Osteoblast (primary cell): ENCODE measurements around the gene ARHGAP45. TPM values are rescaled to one million over a fixed set of nuclear protein-coding genes. Genes with fewer than 3 reads are reported as not detected.
A peak's percentile ranks its signal among the peaks of the same experiment; 100 is the strongest.
"Not testable (repeated sequence)": the region's sequence is repeated elsewhere in the genome, so short reads cannot be mapped to it uniquely, and the experiment has no call there.

Source experiments
- DNase-seq: peaks from one replicate; pipeline ENCODE4 v3.0.0; 2011; ENCODE audit warnings: low spot score, mixed read lengths; ENCODE audit not compliant: insufficient read length; ENCODE audit errors: missing footprints
- H2AFZ ChIP-seq: 2 replicates; pipeline ENCODE4 v1.6.0; 2011; ENCODE audit warnings: mild to moderate bottlenecking, low read length
- H3K27ac ChIP-seq: 2 replicates; pipeline ENCODE4 v1.5.1; 2011; ENCODE audit warnings: mild to moderate bottlenecking, low read depth, low read length, moderate library complexity
- H3K27me3 ChIP-seq: 2 replicates; pipeline ENCODE4 v1.6.0; 2012; ENCODE audit warnings: mild to moderate bottlenecking, control low read depth, inconsistent platforms, low read length, moderate library complexity; ENCODE audit not compliant: insufficient read depth
- H3K36me3 ChIP-seq: 2 replicates; pipeline ENCODE4 v1.5.1; 2011; ENCODE audit warnings: mild to moderate bottlenecking, low read length, control low read depth, moderate library complexity; ENCODE audit not compliant: insufficient read depth
- H3K4me1 ChIP-seq: 2 replicates; pipeline ENCODE4 v1.5.1; 2011; ENCODE audit warnings: mild to moderate bottlenecking, low read length, control low read depth, moderate library complexity; ENCODE audit not compliant: insufficient read depth
- H3K4me2 ChIP-seq: 2 replicates; pipeline ENCODE4 v1.6.0; 2011; ENCODE audit warnings: mild to moderate bottlenecking, low read length; ENCODE audit not compliant: insufficient read depth
- H3K4me3 ChIP-seq: fragments of 200-600 bp; sonication (generic); 3 replicates; pipeline ENCODE4 v1.5.1; 2012; ENCODE audit warnings: mild to moderate bottlenecking, low read length, inconsistent platforms; ENCODE audit not compliant: insufficient read depth
- H3K79me2 ChIP-seq: 2 replicates; pipeline ENCODE4 v1.6.0; 2012; ENCODE audit warnings: mild to moderate bottlenecking, low read length, control low read depth, inconsistent platforms; ENCODE audit not compliant: insufficient read depth
- H3K9me3 ChIP-seq: 2 replicates; pipeline ENCODE4 v1.5.1; 2011; ENCODE audit warnings: low read depth, low read length, control low read depth
- H4K20me1 ChIP-seq: 2 replicates; pipeline ENCODE4 v1.6.0; 2012; ENCODE audit warnings: mild to moderate bottlenecking, low read length, control low read depth; ENCODE audit not compliant: insufficient read depth
- total RNA-seq: library from RNA; depleted of rRNA; stranded (reverse); fragments of >200 nt; gene quantifications from 2 replicates; pipeline ENCODE4 v1.2.3, GENCODE V29; 2012
- TF ChIP-seq, protein P1 (sequence below): IDR thresholded peaks from 2 replicates; pipeline ENCODE4 v1.5.1; 2011; ENCODE audit warnings: mild to moderate bottlenecking, low read depth, low read length, moderate library complexity; ENCODE audit errors: extremely low read depth

Gene ARHGAP45
- total RNA-seq, 1 donor = 0.72 TPM

DNA sequence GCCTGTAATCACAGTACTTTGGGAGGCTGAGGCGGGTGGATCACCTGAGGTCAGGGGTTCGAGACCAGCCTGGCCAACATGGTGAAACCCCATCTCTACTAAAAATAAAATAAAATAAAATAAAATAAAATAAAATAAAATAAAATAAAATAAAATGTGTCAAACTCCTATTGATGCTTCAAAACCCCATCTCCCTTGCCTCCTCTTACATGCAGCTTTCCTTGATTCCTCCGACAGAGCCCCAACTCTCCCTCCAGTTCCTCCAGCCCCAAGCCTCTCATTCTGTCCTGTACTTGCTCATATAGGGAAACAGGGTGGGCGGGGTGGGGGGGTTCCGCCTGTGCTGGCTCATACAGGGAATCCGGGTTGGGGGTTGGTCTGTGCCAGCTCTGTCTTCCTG lies 41.9 kb upstream of the ARHGAP45 start:
- H3K36me3 ChIP-seq, H3K9me3 ChIP-seq, H2AFZ ChIP-seq, H3K27me3 ChIP-seq, H3K4me3 ChIP-seq, H3K4me2 ChIP-seq, H3K27ac ChIP-seq, DNase-seq: not testable (repeated sequence)
- Histone ChIP-seq H3K4me1 (peaks cover 11% of the 10 kb centered on the region), H4K20me1 (peaks cover 28% of the 10 kb centered on the region), H3K79me2 (peaks cover 50% of the 10 kb centered on the region)

DNA sequence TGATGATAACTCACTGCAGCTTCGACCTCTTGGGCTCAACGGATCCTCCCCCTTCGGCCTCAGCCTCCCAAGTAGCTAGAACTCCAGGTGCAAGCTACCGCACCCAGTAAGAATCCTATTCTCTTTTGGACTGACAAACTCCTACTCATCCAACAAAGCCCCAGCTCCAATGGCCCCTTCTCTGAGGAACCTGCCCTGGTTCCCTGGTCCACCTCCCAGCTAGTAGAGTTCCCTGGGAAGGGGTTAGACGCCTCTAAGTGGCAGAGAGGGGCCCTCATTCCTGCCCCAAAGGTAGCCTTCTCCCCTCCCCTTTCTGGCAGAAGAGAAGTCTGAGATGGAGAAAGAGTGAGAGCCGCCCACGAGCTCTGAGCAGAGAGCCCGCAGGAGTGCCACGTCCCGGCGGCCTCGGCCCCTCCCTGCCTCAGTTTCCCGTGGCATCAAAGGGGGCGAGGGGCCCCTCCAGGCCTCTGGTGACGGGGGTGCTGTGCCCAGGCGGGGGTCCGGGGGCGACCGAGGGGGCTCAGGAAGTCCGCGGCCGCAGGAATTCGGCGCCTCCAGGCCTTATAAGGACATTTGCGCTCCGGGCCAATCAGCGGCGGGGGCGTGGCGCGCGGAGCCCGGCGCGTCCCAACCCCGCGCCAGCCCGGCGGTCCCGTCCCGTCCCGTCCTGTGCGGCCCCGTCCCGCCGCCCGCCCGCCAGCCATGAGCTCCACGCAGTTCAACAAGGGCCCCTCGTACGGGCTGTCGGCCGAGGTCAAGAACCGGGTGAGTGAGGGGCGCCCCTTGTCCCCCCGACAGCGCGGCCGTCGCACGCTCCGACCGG lies 40.8 kb upstream of the ARHGAP45 start, which contains the start of gene CNN2:
TSS of gene CNN2 (plus strand) at position 649 of the 823 bp plus-strand sequence. CDS start at position 703, 54 bp downstream.
- DNase-seq = peak; percentile 99
- peak within 1 kb of the TSS; percentile 91 for H3K4me2 ChIP-seq
- peak within 1 kb of the TSS; percentile 74 for H2AFZ ChIP-seq

DNA sequence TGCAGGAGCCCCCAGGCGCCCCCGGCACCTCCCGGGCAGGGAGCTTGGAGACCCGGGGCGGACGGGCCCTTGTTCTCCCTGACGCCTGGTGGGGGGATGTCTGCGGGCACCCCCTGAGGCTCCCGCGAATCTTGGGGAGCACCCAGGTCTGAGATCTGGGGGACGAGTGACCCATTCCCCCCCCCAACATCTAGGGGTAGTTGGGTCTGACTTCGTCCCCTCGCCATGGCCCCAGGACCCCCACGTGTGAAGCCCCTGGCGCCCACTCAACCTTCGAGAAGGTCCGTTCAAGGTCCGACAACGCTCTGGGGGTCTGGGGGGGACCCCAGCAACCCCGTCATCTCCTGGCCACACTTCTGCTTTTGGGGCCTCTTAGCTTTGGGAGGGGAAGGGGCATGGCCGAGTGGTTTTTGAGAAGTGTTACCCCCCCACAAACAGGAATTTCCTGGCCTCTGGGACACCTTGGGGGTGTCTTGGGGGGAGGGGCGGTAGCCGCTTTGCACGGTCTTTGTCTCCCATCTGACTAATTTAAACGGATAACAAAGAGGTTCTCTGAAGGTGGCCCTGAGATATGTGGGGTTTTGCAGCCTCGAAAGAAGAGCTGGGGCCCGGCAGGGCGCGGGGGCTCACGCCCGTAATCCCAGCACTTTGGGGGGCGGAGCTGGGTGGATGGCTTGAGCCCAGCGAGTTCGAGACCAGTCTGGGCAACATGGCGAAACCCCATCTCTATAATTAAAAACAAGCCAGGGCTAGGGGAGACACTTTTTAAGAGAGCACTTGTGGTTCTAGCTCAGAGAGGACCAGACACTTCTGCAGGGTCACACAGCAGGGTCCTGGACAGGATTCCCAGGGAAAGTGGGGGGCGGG lies 40.0 kb upstream of the ARHGAP45 start:
- peaks cover 54% of the 10 kb centered on the region for H3K79me2 ChIP-seq
- peaks cover 11% of the 10 kb centered on the region for H3K4me1 ChIP-seq
- peaks cover 36% of the 10 kb centered on the region for H4K20me1 ChIP-seq
- peaks cover 14% of the 10 kb centered on the region for H3K36me3 ChIP-seq
- H3K4me2 ChIP-seq = peak overlapping the region; percentile 91
- no peaks in the 10 kb centered on the region for H3K9me3 ChIP-seq
- peak overlapping the region; percentile 79 for H3K27ac ChIP-seq
- no peak overlapping the region for H2AFZ ChIP-seq
- no peak for DNase-seq
- TF ChIP-seq, protein P1, sequence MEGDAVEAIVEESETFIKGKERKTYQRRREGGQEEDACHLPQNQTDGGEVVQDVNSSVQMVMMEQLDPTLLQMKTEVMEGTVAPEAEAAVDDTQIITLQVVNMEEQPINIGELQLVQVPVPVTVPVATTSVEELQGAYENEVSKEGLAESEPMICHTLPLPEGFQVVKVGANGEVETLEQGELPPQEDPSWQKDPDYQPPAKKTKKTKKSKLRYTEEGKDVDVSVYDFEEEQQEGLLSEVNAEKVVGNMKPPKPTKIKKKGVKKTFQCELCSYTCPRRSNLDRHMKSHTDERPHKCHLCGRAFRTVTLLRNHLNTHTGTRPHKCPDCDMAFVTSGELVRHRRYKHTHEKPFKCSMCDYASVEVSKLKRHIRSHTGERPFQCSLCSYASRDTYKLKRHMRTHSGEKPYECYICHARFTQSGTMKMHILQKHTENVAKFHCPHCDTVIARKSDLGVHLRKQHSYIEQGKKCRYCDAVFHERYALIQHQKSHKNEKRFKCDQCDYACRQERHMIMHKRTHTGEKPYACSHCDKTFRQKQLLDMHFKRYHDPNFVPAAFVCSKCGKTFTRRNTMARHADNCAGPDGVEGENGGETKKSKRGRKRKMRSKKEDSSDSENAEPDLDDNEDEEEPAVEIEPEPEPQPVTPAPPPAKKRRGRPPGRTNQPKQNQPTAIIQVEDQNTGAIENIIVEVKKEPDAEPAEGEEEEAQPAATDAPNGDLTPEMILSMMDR = no peak
- H3K27me3 ChIP-seq = no peaks in the 10 kb centered on the region
- peak overlapping the region; percentile 98 for H3K4me3 ChIP-seq

More for the DNA sequence above, 40.8 kb upstream of the ARHGAP45 start, which contains the start of gene CNN2:
- Histone ChIP-seq H3K27ac (peak within 1 kb of the TSS; percentile 79), H3K27me3 (no peaks in the 10 kb centered on the region), H4K20me1 (peaks cover 32% of the 10 kb centered on the region), H3K79me2 (peaks cover 50% of the 10 kb centered on the region), H3K9me3 (no peaks in the 10 kb centered on the region), H3K36me3 (peaks cover 12% of the 10 kb centered on the region), H3K4me1 (peaks cover 11% of the 10 kb centered on the region), H3K4me3 (peak within 1 kb of the TSS; percentile 98)
- TF ChIP-seq, protein P1 = no peak

DNA sequence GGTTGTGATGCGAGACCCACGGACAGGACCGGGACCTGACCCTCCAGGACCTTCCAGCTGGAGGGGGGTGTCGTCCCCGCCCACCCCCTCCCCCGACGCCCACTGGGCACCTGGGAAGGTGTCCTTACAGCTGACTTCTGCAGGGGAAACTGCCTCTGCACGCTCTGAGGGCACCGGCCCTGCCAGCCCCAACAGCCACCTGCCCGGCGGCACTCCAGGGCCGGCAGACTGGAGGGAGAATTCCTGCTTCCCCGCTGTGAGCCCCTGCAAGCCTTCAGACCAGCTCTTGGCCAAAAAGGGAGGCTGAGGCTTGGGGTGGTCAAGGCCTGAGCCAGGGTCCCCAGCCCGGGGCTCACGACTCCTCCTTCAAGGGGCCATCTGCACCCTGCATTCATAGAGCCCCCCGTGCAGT lies 39.3 kb upstream of the ARHGAP45 start:
- DNase-seq = peak; percentile 93
- Histone ChIP-seq H3K4me3 (peak overlapping the region; percentile 98), H3K36me3 (peaks cover 21% of the 10 kb centered on the region), H2AFZ (no peak overlapping the region), H3K27me3 (no peaks in the 10 kb centered on the region), H3K4me1 (peaks cover 11% of the 10 kb centered on the region), H3K9me3 (no peaks in the 10 kb centered on the region), H4K20me1 (peaks cover 42% of the 10 kb centered on the region), H3K27ac (peak overlapping the region; percentile 79), H3K79me2 (peaks cover 60% of the 10 kb centered on the region), H3K4me2 (peak overlapping the region; percentile 91)
- TF ChIP-seq, protein P1 = no peak
